ENCODE data around the gene GP5. TPM values are rescaled to one million over a fixed set of nuclear protein-coding genes. Genes with fewer than 3 reads are reported as not detected.

Gene GP5
- total RNA-seq, 1 experiment from 2014 or later: 0.15 TPM

DNA sequence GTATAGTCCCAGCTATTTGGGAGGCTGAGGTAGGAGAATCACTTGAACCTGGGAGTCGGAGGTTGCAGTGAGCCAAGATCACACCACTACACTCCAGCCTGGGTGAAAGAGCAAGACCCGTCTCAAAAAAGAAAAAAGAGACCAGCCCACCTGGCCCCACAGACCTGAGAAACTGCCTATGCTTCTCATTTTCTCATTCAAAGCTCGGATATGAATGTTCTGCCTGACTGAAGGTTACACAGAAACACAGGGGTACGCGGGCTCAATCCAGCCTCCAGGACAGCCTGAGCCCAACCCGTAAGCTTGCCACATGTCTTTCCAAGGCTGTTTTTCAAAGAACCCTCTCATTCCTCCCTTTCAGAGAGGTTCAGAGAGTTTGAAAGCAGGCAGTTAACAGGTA lies 19.8 kb downstream of the GP5 start:
- H3K4me3 ChIP-seq (replicated peaks in 1 of 2; ENCODE audit: low read depth in 1 of 2, low read length in 2 of 2): no peak overlapping the region
- CTCF ChIA-PET: no interaction called here
- BruUV-seq (replicated peaks): no TSS peak
- no peak overlapping the region for H3K9ac ChIP-seq (ENCODE audit: low read length)
- no peaks in the 10 kb centered on the region for H3K79me2 ChIP-seq (ENCODE audit: insufficient read depth, low read length)
- ATAC-seq: no peak
- peaks cover 0 to 6% of the 10 kb centered on the region in 2 experiments; a peak in 1 of 4 replicates for H3K4me1 ChIP-seq (ENCODE audit: control insufficient read depth in 1 of 2, insufficient read depth in 2 of 2, low read length in 2 of 2)
- DNase-seq (ENCODE audit: low read depth, low spot score): no peak
- TF ChIP-seq, protein P1, sequence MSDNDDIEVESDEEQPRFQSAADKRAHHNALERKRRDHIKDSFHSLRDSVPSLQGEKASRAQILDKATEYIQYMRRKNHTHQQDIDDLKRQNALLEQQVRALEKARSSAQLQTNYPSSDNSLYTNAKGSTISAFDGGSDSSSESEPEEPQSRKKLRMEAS (IDR thresholded peaks at IDR 0.05): no peak
- TF ChIP-seq ZNF274 (IDR thresholded peaks at IDR 0.05; ENCODE audit: low read depth, low read length): no peak
- TF ChIP-seq POLR2AphosphoS5 (IDR thresholded peaks at IDR 0.05; ENCODE audit: low read depth, low read length): no peak
- no peak for TF ChIP-seq JUND (IDR thresholded peaks at IDR 0.05)
- no peak for TF ChIP-seq RAD21 (IDR thresholded peaks at IDR 0.05; ENCODE audit: low read depth)
- no peak for TF ChIP-seq SP1 (IDR thresholded peaks at IDR 0.05; ENCODE audit: low read depth)
- TF ChIP-seq EGR1 (IDR thresholded peaks at IDR 0.05; ENCODE audit: low read depth): no peak
- no peak for TF ChIP-seq CEBPB (IDR thresholded peaks at IDR 0.05; ENCODE audit: low read depth)
- no peak for TF ChIP-seq EZH2 (IDR thresholded peaks at IDR 0.05)
- TF ChIP-seq TCF7L2 (IDR thresholded peaks at IDR 0.05; ENCODE audit: borderline replicate concordance, extremely low read depth, insufficient read depth, insufficient read length): no peak
- TF ChIP-seq, protein P2, sequence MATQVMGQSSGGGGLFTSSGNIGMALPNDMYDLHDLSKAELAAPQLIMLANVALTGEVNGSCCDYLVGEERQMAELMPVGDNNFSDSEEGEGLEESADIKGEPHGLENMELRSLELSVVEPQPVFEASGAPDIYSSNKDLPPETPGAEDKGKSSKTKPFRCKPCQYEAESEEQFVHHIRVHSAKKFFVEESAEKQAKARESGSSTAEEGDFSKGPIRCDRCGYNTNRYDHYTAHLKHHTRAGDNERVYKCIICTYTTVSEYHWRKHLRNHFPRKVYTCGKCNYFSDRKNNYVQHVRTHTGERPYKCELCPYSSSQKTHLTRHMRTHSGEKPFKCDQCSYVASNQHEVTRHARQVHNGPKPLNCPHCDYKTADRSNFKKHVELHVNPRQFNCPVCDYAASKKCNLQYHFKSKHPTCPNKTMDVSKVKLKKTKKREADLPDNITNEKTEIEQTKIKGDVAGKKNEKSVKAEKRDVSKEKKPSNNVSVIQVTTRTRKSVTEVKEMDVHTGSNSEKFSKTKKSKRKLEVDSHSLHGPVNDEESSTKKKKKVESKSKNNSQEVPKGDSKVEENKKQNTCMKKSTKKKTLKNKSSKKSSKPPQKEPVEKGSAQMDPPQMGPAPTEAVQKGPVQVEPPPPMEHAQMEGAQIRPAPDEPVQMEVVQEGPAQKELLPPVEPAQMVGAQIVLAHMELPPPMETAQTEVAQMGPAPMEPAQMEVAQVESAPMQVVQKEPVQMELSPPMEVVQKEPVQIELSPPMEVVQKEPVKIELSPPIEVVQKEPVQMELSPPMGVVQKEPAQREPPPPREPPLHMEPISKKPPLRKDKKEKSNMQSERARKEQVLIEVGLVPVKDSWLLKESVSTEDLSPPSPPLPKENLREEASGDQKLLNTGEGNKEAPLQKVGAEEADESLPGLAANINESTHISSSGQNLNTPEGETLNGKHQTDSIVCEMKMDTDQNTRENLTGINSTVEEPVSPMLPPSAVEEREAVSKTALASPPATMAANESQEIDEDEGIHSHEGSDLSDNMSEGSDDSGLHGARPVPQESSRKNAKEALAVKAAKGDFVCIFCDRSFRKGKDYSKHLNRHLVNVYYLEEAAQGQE (IDR thresholded peaks at IDR 0.05; ENCODE audit: low read depth): no peak
- TF ChIP-seq, protein P3, sequence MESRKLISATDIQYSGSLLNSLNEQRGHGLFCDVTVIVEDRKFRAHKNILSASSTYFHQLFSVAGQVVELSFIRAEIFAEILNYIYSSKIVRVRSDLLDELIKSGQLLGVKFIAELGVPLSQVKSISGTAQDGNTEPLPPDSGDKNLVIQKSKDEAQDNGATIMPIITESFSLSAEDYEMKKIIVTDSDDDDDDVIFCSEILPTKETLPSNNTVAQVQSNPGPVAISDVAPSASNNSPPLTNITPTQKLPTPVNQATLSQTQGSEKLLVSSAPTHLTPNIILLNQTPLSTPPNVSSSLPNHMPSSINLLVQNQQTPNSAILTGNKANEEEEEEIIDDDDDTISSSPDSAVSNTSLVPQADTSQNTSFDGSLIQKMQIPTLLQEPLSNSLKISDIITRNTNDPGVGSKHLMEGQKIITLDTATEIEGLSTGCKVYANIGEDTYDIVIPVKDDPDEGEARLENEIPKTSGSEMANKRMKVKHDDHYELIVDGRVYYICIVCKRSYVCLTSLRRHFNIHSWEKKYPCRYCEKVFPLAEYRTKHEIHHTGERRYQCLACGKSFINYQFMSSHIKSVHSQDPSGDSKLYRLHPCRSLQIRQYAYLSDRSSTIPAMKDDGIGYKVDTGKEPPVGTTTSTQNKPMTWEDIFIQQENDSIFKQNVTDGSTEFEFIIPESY (IDR thresholded peaks at IDR 0.05; ENCODE audit: extremely low read depth, insufficient replicate concordance, low read length): no peak
- no peak for TF ChIP-seq POLR2A (IDR thresholded peaks at IDR 0.05; ENCODE audit: borderline replicate concordance, extremely low read depth, insufficient read depth, insufficient read length)
- TF ChIP-seq ZFX (IDR thresholded peaks at IDR 0.05): no peak
- H3K9me2 ChIP-seq (ENCODE audit: insufficient read depth): no peaks in the 10 kb centered on the region
- no peak overlapping the region for H3K4me2 ChIP-seq (ENCODE audit: low read length)
- H3K9me3 ChIP-seq (ENCODE audit: control insufficient read depth in 1 of 2, insufficient read depth in 1 of 2, low read depth in 1 of 2, low read length in 2 of 2): no peaks in the 10 kb centered on the region
- intact Hi-C loops (cut with micrococcal nuclease): no loop called here
- H4K20me1 ChIP-seq (ENCODE audit: insufficient read depth): no peaks in the 10 kb centered on the region
- H3K36me3 ChIP-seq (ENCODE audit: control insufficient read depth in 1 of 2, insufficient read depth in 2 of 2, low read length in 2 of 2): no peaks in the 10 kb centered on the region
- H3K27me3 ChIP-seq (ENCODE audit: insufficient read depth, low read length): no peaks in the 10 kb centered on the region
- no peak overlapping the region for H3K27ac ChIP-seq (ENCODE audit: low read depth, low read length)
- POLR2A ChIA-PET: no interaction called here
- RAD21 ChIA-PET (ENCODE audit: low non-redundant PET in 1 of 2, low total read pairs in 2 of 2, uncharacterized antibody in 2 of 2, unreplicated experiment in 2 of 2): no interaction called here
- no peak overlapping the region for H2AFZ ChIP-seq (ENCODE audit: low read depth, low read length, poor library complexity, severe bottlenecking)
